Gastroesophageal sphincter (tissue), 4 donors: ENCODE measurements around the gene MACROD2. TPM values are rescaled to one million over a fixed set of nuclear protein-coding genes. Genes with fewer than 3 reads are reported as not detected.

Experiments
- ATAC-seq: fragments of 150-250 bp; one replicate; pipeline ENCODE4 v1.9.1; 2016; ENCODE audit warnings: mild to moderate bottlenecking, moderate library complexity
- H3K27ac ChIP-seq, 4 donors: fragments of 200-600 bp; sonication (generic) in 3 of 4; 1 replicate in 3 of 4; 2 replicates in 1 of 4; pipeline ENCODE4 v1.5.1; 2016 to 2019
- H3K27me3 ChIP-seq: fragments of 200-600 bp; sonication (generic); one replicate; pipeline ENCODE4 v1.5.1; 2019
- H3K36me3 ChIP-seq, 2 donors: fragments of 200-600 bp; sonication (generic); one replicate each; pipeline ENCODE4 v1.5.1; 2019; ENCODE audit warnings: control low read depth in 1 of 2
- H3K4me1 ChIP-seq, 3 donors: fragments of 200-600 bp; sonication (generic); 1 replicate in 2 of 3; 2 replicates in 1 of 3; pipeline ENCODE4 v1.5.1; 2016 to 2019; ENCODE audit warnings: control low read depth in 2 of 3
- H3K4me3 ChIP-seq, 2 donors: fragments of 200-600 bp; sonication (generic); one replicate each; pipeline ENCODE4 v1.5.1; 2019; ENCODE audit warnings: mild to moderate bottlenecking in 1 of 2, moderate library complexity in 1 of 2
- H3K9me3 ChIP-seq, 3 donors: fragments of 200-600 bp; sonication (generic); one replicate each; pipeline ENCODE4 v1.5.1; 2017 to 2019; ENCODE audit warnings: control low read depth in 2 of 3
- CTCF ChIP-seq, 4 experiments: fragments of 200-600 bp in 2 of 4; fragments of 450-650 bp in 2 of 4; sonication (generic) in 1 of 4; IDR thresholded peaks; one replicate each; pipeline ENCODE4 v1.5.1; 2017 to 2019; ENCODE audit warnings: antibody characterized with exemption in 4 of 4, mild to moderate bottlenecking in 2 of 4, moderate library complexity in 2 of 4
- EP300 ChIP-seq: sonication (generic); formaldehyde crosslinking; IDR thresholded peaks from one replicate; pipeline ENCODE4 v1.6.1; 2017; ENCODE audit warnings: antibody characterized with exemption, mild to moderate bottlenecking
- POLR2A ChIP-seq, 2 donors: fragments of 450-650 bp; IDR thresholded peaks; one replicate each; pipeline ENCODE4 v1.6.1; 2017; ENCODE audit warnings: antibody characterized with exemption in 2 of 2, mild to moderate bottlenecking in 2 of 2, moderate library complexity in 1 of 2
- POLR2AphosphoS5 ChIP-seq: sonication (generic); formaldehyde crosslinking; IDR thresholded peaks from one replicate; pipeline ENCODE4 v1.6.1; 2017; ENCODE audit warnings: antibody characterized with exemption
- WGBS, 2 donors: methylation state at CpG; one replicate each; pipeline ENCODE4 v1.1.5; 2018; ENCODE audit warnings: low coverage in 1 of 2; 5-methylcytosine and 5-hydroxymethylcytosine counted together
- total RNA-seq, 4 donors: library from RNA; depleted of rRNA; stranded (reverse); fragments of >200 nt; gene quantifications; one replicate each; pipeline ENCODE4 v1.1.0, GENCODE V29; 2016

The MACROD2 gene
- total RNA-seq, 4 donors from 2014 or later, result 4.0 to 12.1 (median 7.4) TPM

- Histone ChIP-seq H3K27me3 (no peaks in the 10 kb centered on the region), H3K27ac (no peak overlapping the region), H3K4me1 (no peaks in the 10 kb centered on the region), H3K9me3 (no peaks in the 10 kb centered on the region), H3K36me3 (no peaks in the 10 kb centered on the region), H3K4me3 (no peak overlapping the region)
- ATAC-seq, result no peak
- no peak for TF ChIP-seq POLR2AphosphoS5
These were observed 837.3 kb downstream of the MACROD2 start for GRCh38 chr20:14832630-14833029.

- H3K4me1 ChIP-seq, result no peaks in the 10 kb centered on the region
- no peak for ATAC-seq
- no peaks in the 10 kb centered on the region for H3K9me3 ChIP-seq
- 53% methylated on average over 6 to 7 of the region's 7 CpGs for WGBS, 2 donors
- H3K27ac ChIP-seq, result no peak overlapping the region
- TF ChIP-seq POLR2A (IDR thresholded peaks at IDR 0.05) (no peak), EP300 (no peak), CTCF (IDR thresholded peaks at IDR 0.05) (no peak), POLR2AphosphoS5 (no peak)
- no peak overlapping the region for H3K4me3 ChIP-seq
- H3K27me3 ChIP-seq, result no peaks in the 10 kb centered on the region
- no peaks in the 10 kb centered on the region for H3K36me3 ChIP-seq
These were observed 843.6 kb downstream of the MACROD2 start for GRCh38 chr20:14838663-14839628.

DNA sequence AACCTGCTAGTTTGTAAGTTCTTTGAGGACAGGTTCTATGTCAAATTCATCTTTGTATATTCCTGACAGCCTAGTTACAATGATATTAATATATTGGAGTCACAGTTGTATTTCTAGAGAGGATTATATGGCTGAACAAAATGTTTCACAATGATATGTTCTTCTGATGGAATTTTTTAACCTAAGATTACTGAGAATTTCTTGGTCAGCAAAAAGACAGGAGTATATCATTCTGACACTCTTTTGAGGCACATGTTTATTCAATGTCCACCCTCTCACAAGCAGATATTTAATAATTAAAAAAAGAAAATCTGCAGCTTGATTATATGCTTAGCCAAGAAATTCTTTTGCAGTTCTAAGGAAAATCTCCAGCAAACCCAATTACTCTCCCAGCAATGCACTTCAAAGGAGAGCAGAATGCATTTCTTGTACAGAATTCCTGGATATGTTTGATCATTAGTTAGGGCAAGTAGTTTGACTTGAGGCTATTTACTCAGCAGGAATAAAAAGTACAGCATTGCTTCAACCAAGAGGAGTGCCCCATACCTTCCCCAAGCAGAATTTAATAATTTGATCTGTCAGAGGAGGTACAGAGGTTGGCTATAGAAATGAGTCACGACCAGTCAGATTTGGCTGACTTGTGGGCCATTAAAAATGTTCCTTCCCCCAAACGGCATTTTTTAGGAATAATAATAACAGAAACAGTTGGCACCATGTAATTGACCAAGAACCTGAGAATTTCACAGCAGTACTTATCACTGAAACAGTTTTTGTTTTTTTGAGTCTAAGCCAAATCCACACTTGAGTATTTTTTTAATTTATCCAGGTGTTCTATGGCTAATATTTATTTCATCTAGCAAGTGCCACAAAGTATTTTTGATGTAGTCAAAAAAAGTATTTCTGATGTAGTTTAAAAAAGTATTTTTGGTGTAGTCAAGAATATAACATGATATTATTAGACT lies 850.2 kb downstream of the MACROD2 start:
- Histone ChIP-seq H3K4me3 (no peak overlapping the region), H3K27me3 (no peaks in the 10 kb centered on the region), H3K27ac (no peak overlapping the region), H3K9me3 (no peaks in the 10 kb centered on the region), H3K4me1 (no peaks in the 10 kb centered on the region), H3K36me3 (no peaks in the 10 kb centered on the region)
- 25 to 71% methylated on average over 1 to 2 of the region's 2 CpGs for WGBS, 2 donors
- TF ChIP-seq CTCF (IDR thresholded peaks at IDR 0.05), result no peak
- TF ChIP-seq EP300, result no peak
- no peak for TF ChIP-seq POLR2AphosphoS5
- no peak for TF ChIP-seq POLR2A (IDR thresholded peaks at IDR 0.05)
- ATAC-seq, result no peak

GRCh38 chr20:14848806-14849205 lies 853.5 kb downstream of the MACROD2 start:
- no peaks in the 10 kb centered on the region for H3K9me3 ChIP-seq
- H3K4me3 ChIP-seq, result no peak overlapping the region
- no peak overlapping the region for H3K27ac ChIP-seq
- H3K4me1 ChIP-seq, result no peaks in the 10 kb centered on the region
- H3K36me3 ChIP-seq, result no peaks in the 10 kb centered on the region
- H3K27me3 ChIP-seq, result no peaks in the 10 kb centered on the region
- TF ChIP-seq CTCF (IDR thresholded peaks at IDR 0.05) (no peak), POLR2A (IDR thresholded peaks at IDR 0.05) (no peak), POLR2AphosphoS5 (no peak), EP300 (no peak)
- WGBS, 2 donors, result 75 to 83% methylated on average over 1 to 4 of the region's 4 CpGs
- no peak for ATAC-seq

GRCh38 chr20:14853079-14853478 lies 857.8 kb downstream of the MACROD2 start:
- Histone ChIP-seq H3K4me1 (no peaks in the 10 kb centered on the region), H3K27me3 (no peaks in the 10 kb centered on the region), H3K36me3 (no peaks in the 10 kb centered on the region), H3K27ac (no peak overlapping the region), H3K4me3 (no peak overlapping the region), H3K9me3 (no peaks in the 10 kb centered on the region)
- no peak for ATAC-seq
- no peak for TF ChIP-seq POLR2AphosphoS5
- TF ChIP-seq EP300, result no peak
- TF ChIP-seq CTCF (IDR thresholded peaks at IDR 0.05), result no peak
- no peak for TF ChIP-seq POLR2A (IDR thresholded peaks at IDR 0.05)
- WGBS, 2 donors, result 71 to 85% methylated on average over 2 of the region's 2 CpGs
